GM23338 (cell line): Measurements from ENCODE around the gene TMEM150C. TPM values are rescaled to one million over a fixed set of nuclear protein-coding genes. Genes with fewer than 3 reads are reported as not detected.

Experiments
- ATAC-seq: fragments of 200-7000 bp; cut with Tn5 transposase; 3 replicates; pipeline ENCODE4 v1.9.1; 2020
- DNase-seq: peaks from one replicate; pipeline ENCODE4 v3.0.0-alpha.2; 2015; ENCODE audit warnings: low spot score
- H2AFZ ChIP-seq: fragments of 200-600 bp; sonication (generic); 2 replicates; pipeline ENCODE4 v1.8.0; 2016; ENCODE audit warnings: antibody characterized with exemption, mild to moderate bottlenecking, moderate library complexity
- H3F3A ChIP-seq: fragments of 200-600 bp; sonication (generic); replicated peaks from 2 replicates; pipeline ENCODE4 v1.8.0; 2017; ENCODE audit warnings: antibody characterized with exemption, mixed run types, low read depth
- H3K27ac ChIP-seq: fragments of 200-600 bp; sonication (generic); 2 replicates; pipeline ENCODE4 v1.6.1; 2016; ENCODE audit warnings: low read depth
- H3K27me3 ChIP-seq: fragments of 200-600 bp; sonication (generic); 2 replicates; pipeline ENCODE4 v1.8.0; 2016; ENCODE audit warnings: mild to moderate bottlenecking, mixed run types, moderate library complexity; ENCODE audit not compliant: insufficient read depth
- H3K36me3 ChIP-seq: fragments of 200-600 bp; sonication (generic); 2 replicates; pipeline ENCODE4 v1.8.0; 2016; ENCODE audit warnings: mild to moderate bottlenecking; ENCODE audit not compliant: insufficient read depth
- H3K4me1 ChIP-seq: fragments of 200-600 bp; sonication (generic); 2 replicates; pipeline ENCODE4 v1.8.0; 2016; ENCODE audit warnings: mild to moderate bottlenecking, moderate library complexity; ENCODE audit not compliant: insufficient read depth
- H3K4me2 ChIP-seq: fragments of 200-600 bp; sonication (generic); 2 replicates; pipeline ENCODE4 v1.7.1; 2017; ENCODE audit warnings: mixed run types
- H3K4me3 ChIP-seq: fragments of 200-600 bp; sonication (generic); 2 replicates; pipeline ENCODE4 v1.6.1; 2016; ENCODE audit warnings: mixed run types
- H3K79me2 ChIP-seq: fragments of 200-600 bp; sonication (generic); replicated peaks from 2 replicates; pipeline ENCODE4 v1.8.0; 2017; ENCODE audit warnings: mild to moderate bottlenecking; ENCODE audit not compliant: insufficient read depth
- H3K9me2 ChIP-seq: fragments of 200-600 bp; sonication (generic); 2 replicates; pipeline ENCODE4 v1.8.0; 2017; ENCODE audit not compliant: insufficient read depth
- H4K20me1 ChIP-seq: fragments of 200-600 bp; sonication (generic); replicated peaks from 2 replicates; pipeline ENCODE4 v1.8.0; 2017; ENCODE audit warnings: mild to moderate bottlenecking; ENCODE audit not compliant: insufficient read depth
- H3K27ac Mint-ChIP-seq: 2 replicates; pipeline ENCODE4 v1.8.0; 2020; ENCODE audit warnings: inconsistent platforms, mild to moderate bottlenecking, moderate library complexity, mixed read lengths
- H3K27me3 Mint-ChIP-seq: 3 replicates; pipeline ENCODE4 v1.8.0; 2022; ENCODE audit warnings: low read depth, mild to moderate bottlenecking, moderate library complexity, mixed read lengths, inconsistent platforms; ENCODE audit not compliant: insufficient read depth, poor library complexity
- H3K36me3 Mint-ChIP-seq: 3 replicates; pipeline ENCODE4 v1.8.0; 2021; ENCODE audit warnings: low read depth, mild to moderate bottlenecking, inconsistent platforms, moderate library complexity, mixed read lengths
- H3K4me1 Mint-ChIP-seq: 3 replicates; pipeline ENCODE4 v1.8.0; 2020; ENCODE audit warnings: mild to moderate bottlenecking, inconsistent platforms, mixed read lengths
- H3K4me3 Mint-ChIP-seq: 3 replicates; pipeline ENCODE4 v1.8.0; 2021; ENCODE audit warnings: moderate library complexity, mild to moderate bottlenecking, inconsistent platforms, mixed read lengths
- H3K9me3 Mint-ChIP-seq: 3 replicates; pipeline ENCODE4 v1.8.0; 2020; ENCODE audit warnings: moderate library complexity, mild to moderate bottlenecking, inconsistent platforms, mixed read lengths
- CTCF ChIP-seq, 2 experiments: fragments of 200-600 bp in 1 of 2; sonication (generic) in 1 of 2; conservative IDR thresholded peaks; 2 replicates each; pipeline versions ENCODE4 v1.5.1 to v1.6.1; 2016 to 2017; ENCODE audit warnings: antibody characterized with exemption in 2 of 2, low read depth in 2 of 2, mild to moderate bottlenecking in 2 of 2, moderate library complexity in 1 of 2
- EZH2 ChIP-seq: fragments of 200-600 bp; sonication (generic); IDR thresholded peaks from one replicate; pipeline ENCODE4 v1.8.0; 2017; ENCODE audit warnings: antibody characterized with exemption, mild to moderate bottlenecking, low read depth; ENCODE audit not compliant: unreplicated experiment
- EZH2phosphoT487 ChIP-seq: fragments of 200-600 bp; sonication (generic); IDR thresholded peaks from one replicate; pipeline ENCODE4 v1.8.1; 2018; ENCODE audit warnings: antibody characterized with exemption; ENCODE audit not compliant: unreplicated experiment
- JUNB ChIP-seq: IDR thresholded peaks from one replicate; pipeline ENCODE4 v1.6.1; 2016; ENCODE audit warnings: antibody characterized with exemption; ENCODE audit not compliant: unreplicated experiment
- NANOG ChIP-seq: IDR thresholded peaks from 2 replicates; pipeline ENCODE4 v1.6.1; 2016; ENCODE audit warnings: antibody characterized with exemption, borderline replicate concordance
- REST ChIP-seq: IDR thresholded peaks from one replicate; pipeline ENCODE4 v1.6.1; 2018; ENCODE audit warnings: antibody characterized with exemption; ENCODE audit not compliant: unreplicated experiment
- STAT1 ChIP-seq: IDR thresholded peaks from one replicate; pipeline ENCODE4 v1.6.1; 2016; ENCODE audit warnings: antibody characterized with exemption; ENCODE audit not compliant: unreplicated experiment
- ZNF462 ChIP-seq: fragments of 250-450 bp; sonication (Bioruptor Pico); IDR thresholded peaks from 2 replicates; pipeline ENCODE4 v1.5.0; 2020; ENCODE audit warnings: mild to moderate bottlenecking, moderate library complexity
- polyA plus RNA-seq: library from polyadenylated mRNA; unstranded; fragments of >200 nt; fragmentation: Nextera tagmentation; extraction: Ambion mirVana; gene quantifications from 2 replicates; pipeline ENCODE4 v1.2.1, GENCODE V29; 2016
- total RNA-seq: library from RNA; depleted of rRNA; stranded (reverse); fragments of >200 nt; shearing (Covaris generic); gene quantifications from 2 replicates; pipeline ENCODE4 v1.2.3, GENCODE V29; 2014

Gene TMEM150C
- total and polyA plus RNA-seq, 2 experiments from 2014 or later = 1.7 to 4.0 TPM

GRCh38 chr4:82508011-82508410 lies 53.8 kb downstream of the TMEM150C start:
- H3K27me3 Mint-ChIP-seq = no peaks in the 10 kb centered on the region
- H4K20me1 ChIP-seq = no peaks in the 10 kb centered on the region
- H3K4me2 ChIP-seq = no peak overlapping the region
- TF ChIP-seq STAT1 (no peak), CTCF (conservative IDR thresholded peaks at IDR 0.05; ENCODE audit: low read depth in 2 of 2) (no peak), NANOG (no peak), JUNB (no peak), EZH2phosphoT487 (no peak), EZH2 (no peak), ZNF462 (no peak), REST (no peak)
- H3K9me2 ChIP-seq = no peaks in the 10 kb centered on the region
- H3K27ac Mint-ChIP-seq = no peak overlapping the region
- no peaks in the 10 kb centered on the region; the same call in 2 of the 3 replicates for H3K9me3 Mint-ChIP-seq
- no peaks in the 10 kb centered on the region for H3K36me3 ChIP-seq
- no peak overlapping the region for H3K27ac ChIP-seq
- no peaks in the 10 kb centered on the region for H3F3A ChIP-seq
- H2AFZ ChIP-seq = no peak overlapping the region
- no peak overlapping the region for H3K4me3 ChIP-seq
- H3K4me1 Mint-ChIP-seq = peaks cover 2% of the 10 kb centered on the region; the same call in 2 of the 3 replicates
- no peaks in the 10 kb centered on the region for H3K27me3 ChIP-seq
- DNase-seq (no peak), ATAC-seq (no peak)
- no peak overlapping the region for H3K4me3 Mint-ChIP-seq
- no peaks in the 10 kb centered on the region for H3K79me2 ChIP-seq
- H3K36me3 Mint-ChIP-seq = no peaks in the 10 kb centered on the region; the same call in 2 of the 3 replicates
- H3K4me1 ChIP-seq = no peaks in the 10 kb centered on the region
